HCT116 (cell line): ENCODE data around the gene ZC3H8.

Experiments
- POLR2AphosphoS5 ChIP-seq: IDR thresholded peaks from 2 replicates; pipeline ENCODE4 v1.6.1; 2011; ENCODE audit warnings: mild to moderate bottlenecking, low read depth, low read length, moderate library complexity
- YY1 ChIP-seq: IDR thresholded peaks from 2 replicates; pipeline ENCODE4 v1.6.1; 2011; ENCODE audit warnings: low read length, low read depth, moderate library complexity, mild to moderate bottlenecking; ENCODE audit not compliant: insufficient replicate concordance; ENCODE audit errors: extremely low read depth
- TF ChIP-seq, protein P1 (sequence below), 3 experiments: fragments of 200-600 bp in 1 of 3; sonication (generic) in 1 of 3; IDR thresholded peaks in 2 of 3; conservative IDR thresholded peaks in 1 of 3; 2 replicates each; pipeline ENCODE4 v1.5.1; 2012 to 2017; ENCODE audit warnings: low read depth in 2 of 3, low read length in 2 of 3, antibody characterized with exemption in 1 of 3, borderline replicate concordance in 1 of 3, control low read depth in 1 of 3, mild to moderate bottlenecking in 1 of 3, mixed read lengths in 1 of 3, mixed run types in 1 of 3, moderate library complexity in 1 of 3; ENCODE audit not compliant: insufficient read depth in 1 of 3

- TF ChIP-seq POLR2AphosphoS5, result no peak
- TF ChIP-seq, protein P1, sequence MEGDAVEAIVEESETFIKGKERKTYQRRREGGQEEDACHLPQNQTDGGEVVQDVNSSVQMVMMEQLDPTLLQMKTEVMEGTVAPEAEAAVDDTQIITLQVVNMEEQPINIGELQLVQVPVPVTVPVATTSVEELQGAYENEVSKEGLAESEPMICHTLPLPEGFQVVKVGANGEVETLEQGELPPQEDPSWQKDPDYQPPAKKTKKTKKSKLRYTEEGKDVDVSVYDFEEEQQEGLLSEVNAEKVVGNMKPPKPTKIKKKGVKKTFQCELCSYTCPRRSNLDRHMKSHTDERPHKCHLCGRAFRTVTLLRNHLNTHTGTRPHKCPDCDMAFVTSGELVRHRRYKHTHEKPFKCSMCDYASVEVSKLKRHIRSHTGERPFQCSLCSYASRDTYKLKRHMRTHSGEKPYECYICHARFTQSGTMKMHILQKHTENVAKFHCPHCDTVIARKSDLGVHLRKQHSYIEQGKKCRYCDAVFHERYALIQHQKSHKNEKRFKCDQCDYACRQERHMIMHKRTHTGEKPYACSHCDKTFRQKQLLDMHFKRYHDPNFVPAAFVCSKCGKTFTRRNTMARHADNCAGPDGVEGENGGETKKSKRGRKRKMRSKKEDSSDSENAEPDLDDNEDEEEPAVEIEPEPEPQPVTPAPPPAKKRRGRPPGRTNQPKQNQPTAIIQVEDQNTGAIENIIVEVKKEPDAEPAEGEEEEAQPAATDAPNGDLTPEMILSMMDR (IDR thresholded peaks at IDR 0.05 in 2 of 3, conservative IDR thresholded peaks at IDR 0.05 in 1 of 3; ENCODE audit: borderline replicate concordance in 1 of 3, insufficient read depth in 1 of 3, low read depth in 2 of 3, low read length in 2 of 3), result no peak
- TF ChIP-seq YY1, result no peak
Measured at GRCh38 chr2:112277596-112278220, 22.9 kb upstream of the ZC3H8 start.
